HFF-Myc (cell line): Measurements from ENCODE around the gene POU4F3.

ENCODE experiments used
- DNase-seq: peaks from one replicate; pipeline ENCODE4 v3.0.0-alpha.2; 2011; ENCODE audit warnings: low read depth; ENCODE audit errors: extremely low read depth
- H3K4me3 ChIP-seq: replicated peaks from 2 replicates; pipeline ENCODE4 v1.5.1; 2011; ENCODE audit warnings: low read depth, mild to moderate bottlenecking, control low read depth, low read length
- TF ChIP-seq, protein P1 (sequence below): IDR thresholded peaks from 2 replicates; pipeline ENCODE4 v1.5.1; 2012; ENCODE audit warnings: mild to moderate bottlenecking, low read depth, low read length, control low read depth; ENCODE audit errors: missing control alignments

The POU4F3 gene

DNA sequence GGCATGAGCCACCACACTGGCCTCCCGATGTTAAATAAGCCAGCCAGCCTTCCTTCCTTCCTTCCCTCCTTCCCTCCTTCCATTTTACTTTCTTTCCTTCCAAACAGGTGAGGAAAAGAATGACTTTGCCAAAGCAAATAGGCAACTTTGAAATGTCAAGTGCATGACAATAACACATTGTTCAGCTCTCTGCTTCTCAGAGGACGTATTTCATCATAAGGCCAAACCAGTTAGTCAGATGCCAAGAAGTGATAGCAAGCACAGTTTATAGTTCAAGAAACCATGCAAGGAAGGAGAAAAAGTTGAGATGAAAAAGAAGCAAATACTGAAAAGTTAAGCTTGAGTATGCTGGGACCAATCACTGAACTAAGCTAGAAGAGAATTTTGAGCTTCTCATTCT, 29.5 kb downstream of the POU4F3 start:
- no peak overlapping the region for H3K4me3 ChIP-seq
- no peak for DNase-seq
- TF ChIP-seq, protein P1, sequence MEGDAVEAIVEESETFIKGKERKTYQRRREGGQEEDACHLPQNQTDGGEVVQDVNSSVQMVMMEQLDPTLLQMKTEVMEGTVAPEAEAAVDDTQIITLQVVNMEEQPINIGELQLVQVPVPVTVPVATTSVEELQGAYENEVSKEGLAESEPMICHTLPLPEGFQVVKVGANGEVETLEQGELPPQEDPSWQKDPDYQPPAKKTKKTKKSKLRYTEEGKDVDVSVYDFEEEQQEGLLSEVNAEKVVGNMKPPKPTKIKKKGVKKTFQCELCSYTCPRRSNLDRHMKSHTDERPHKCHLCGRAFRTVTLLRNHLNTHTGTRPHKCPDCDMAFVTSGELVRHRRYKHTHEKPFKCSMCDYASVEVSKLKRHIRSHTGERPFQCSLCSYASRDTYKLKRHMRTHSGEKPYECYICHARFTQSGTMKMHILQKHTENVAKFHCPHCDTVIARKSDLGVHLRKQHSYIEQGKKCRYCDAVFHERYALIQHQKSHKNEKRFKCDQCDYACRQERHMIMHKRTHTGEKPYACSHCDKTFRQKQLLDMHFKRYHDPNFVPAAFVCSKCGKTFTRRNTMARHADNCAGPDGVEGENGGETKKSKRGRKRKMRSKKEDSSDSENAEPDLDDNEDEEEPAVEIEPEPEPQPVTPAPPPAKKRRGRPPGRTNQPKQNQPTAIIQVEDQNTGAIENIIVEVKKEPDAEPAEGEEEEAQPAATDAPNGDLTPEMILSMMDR = no peak

- DNase-seq = no peak
- TF ChIP-seq, protein P1 = no peak
- no peak overlapping the region for H3K4me3 ChIP-seq
These were observed 31.1 kb downstream of the POU4F3 start for GRCh38 chr5:146369691-146370090.

GRCh38 chr5:146376821-146377220, 38.2 kb downstream of the POU4F3 start:
- H3K4me3 ChIP-seq = no peak overlapping the region
- no peak for DNase-seq
- TF ChIP-seq, protein P1 = no peak

- H3K4me3 ChIP-seq = no peak overlapping the region
- no peak for DNase-seq
- TF ChIP-seq, protein P1 = no peak
These were observed 40.3 kb downstream of the POU4F3 start for GRCh38 chr5:146378986-146379385.

DNA sequence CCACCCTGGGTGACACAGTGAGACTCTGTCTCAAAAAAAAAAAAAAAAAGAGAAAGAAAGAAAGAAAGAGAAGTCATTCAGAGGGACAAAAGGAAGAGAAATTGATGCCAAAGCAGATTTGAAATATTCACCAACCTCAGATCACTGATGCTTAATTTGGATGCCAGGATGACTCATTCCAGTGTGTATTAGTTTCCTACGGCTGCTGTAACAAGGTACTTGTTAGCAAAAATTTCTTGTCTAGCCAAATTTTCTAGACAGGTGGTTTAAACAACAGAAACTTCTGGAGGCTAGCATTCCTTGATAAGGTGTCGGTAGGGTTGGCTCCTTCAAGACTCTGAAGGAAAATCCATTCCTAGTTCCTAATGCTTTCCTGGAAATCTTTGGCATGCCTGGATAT, 42.1 kb downstream of the POU4F3 start:
- no peak for DNase-seq
- TF ChIP-seq, protein P1 = no peak
- H3K4me3 ChIP-seq = no peak overlapping the region

GRCh38 chr5:146388386-146388785, 49.7 kb downstream of the POU4F3 start:
- no peak overlapping the region for H3K4me3 ChIP-seq
- TF ChIP-seq, protein P1 = no peak
- no peak for DNase-seq

- no peak overlapping the region for H3K4me3 ChIP-seq
- TF ChIP-seq, protein P1 = peak; percentile 35
- no peak for DNase-seq
These were observed 51.8 kb downstream of the POU4F3 start for GRCh38 chr5:146390469-146390868.
